Stimulated activated CD8-positive, alpha-beta memory T cell treated with anti-CD3 and anti-CD28 coated beads, Interleukin-7, amount 100 ng/mL, for 48 hours (primary cell): Measurements from ENCODE around the gene LCAT.

Experiments used
- DNase-seq, 2 donors: peaks; one replicate each; pipeline ENCODE4 v3.0.0-alpha.2; 2020; ENCODE audit warnings: low read depth in 1 of 2; ENCODE audit errors: extremely low read depth in 1 of 2

Gene LCAT

DNA sequence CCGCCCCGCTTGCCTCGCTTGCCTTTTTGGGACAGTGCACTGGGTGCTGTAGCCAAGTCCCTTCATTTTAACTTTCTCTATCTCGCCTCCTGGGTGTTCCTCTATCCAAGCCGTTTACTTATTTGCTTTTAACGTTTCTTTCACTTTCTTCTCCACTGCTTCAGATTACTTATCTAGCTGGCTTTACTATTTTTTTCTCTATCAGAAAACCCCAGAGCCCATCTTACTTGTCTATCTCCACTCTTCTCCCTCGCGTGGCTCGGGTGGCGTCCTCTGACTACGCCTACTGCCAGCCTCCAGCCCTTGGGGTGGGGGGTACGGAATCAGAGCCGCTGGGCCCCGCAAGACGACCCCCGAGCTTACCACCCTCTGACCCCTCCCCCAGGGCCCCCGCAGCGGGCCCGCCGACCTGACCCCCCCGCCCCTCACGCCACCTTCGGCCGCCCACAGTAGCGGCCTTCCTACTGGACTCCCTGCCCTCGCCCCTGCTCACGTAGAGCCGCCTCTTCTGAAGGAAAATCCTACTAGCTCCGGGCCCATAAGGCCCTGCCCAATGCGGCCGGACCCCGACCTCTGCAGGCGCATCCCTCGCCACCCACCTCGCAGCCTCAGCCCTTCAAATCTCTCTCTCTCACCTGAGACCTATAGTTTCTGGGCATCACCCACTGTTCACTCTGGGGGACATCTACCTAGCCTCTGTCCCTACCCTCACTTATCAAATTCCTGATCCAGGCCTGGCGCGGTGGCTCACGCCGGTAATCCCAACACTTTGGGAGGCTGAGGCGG is 25.5 kb upstream of the LCAT start:
- DNase-seq = no peak

DNA sequence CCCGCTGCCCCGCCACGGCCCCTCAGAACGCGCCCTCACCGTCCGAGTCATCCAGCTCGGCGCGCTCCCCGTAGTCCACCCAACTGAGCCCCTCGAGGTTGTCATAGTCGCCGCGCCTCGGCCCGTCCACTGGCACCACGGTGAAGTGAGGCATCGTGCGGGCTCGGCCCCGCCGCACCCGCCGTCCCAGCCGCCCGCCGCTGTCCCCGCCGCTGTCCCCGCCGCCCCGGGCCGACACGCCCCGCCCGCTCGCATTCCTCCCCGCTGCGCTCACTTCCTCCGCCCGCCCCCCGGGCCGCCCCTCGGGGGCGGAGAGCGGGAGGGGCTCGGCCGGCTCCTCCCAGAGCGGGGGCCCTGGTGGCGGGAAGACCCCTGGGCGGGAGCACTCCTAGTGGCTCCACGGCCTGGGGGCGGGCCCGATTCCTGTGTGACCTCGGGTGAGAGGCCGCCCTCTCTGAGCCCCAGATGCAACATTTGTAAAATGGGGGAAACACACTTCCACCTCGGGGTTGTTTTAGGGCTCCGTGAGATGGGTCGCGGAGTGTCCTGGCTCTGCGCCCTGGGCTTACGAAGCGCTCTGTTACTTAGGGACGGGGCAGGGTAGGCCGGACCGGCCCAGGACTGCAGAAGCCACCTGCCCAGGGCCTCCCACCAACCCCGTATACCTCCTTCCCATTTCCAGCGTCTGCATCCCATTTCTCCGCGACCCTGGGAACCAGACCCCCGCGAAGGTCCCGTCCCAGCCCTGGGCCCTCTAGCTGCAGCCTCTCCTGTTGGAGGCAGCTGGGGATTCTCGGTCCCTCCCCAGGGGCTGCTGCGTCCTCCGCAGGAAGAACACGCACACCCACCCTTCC is 24.7 kb upstream of the LCAT start, which contains the start of gene SLC12A4:
Gene SLC12A4 (minus strand): TSS at position 238 of the 854 bp plus-strand sequence. CDS start 84 bp downstream, at position 154.
- DNase-seq = peak; percentile 89 to 90

DNA sequence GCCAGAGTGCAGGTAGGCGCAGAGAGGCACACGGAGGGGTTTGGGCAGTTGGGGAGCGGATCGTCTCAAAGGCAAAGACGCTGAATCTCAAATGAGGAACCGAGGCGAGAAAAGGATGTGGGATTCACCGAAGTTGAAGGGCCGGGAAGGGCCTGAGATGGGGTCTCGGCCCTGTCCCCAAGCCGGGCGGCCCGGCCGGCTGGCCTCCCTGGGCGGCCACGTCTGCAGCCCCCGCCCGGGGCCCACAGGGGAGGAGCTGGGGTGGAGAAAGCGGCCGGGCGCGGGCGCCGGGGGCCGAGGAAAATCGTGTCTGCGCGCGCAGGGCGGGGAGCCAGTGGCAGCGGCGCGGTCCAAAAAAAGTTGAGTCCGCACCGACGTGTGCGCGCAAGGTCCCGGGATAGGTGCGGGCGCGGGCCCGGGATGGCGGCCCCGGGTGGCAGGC is 24.1 kb upstream of the LCAT start:
- peak in 1 of 2 donors; percentile 17 for DNase-seq

DNA sequence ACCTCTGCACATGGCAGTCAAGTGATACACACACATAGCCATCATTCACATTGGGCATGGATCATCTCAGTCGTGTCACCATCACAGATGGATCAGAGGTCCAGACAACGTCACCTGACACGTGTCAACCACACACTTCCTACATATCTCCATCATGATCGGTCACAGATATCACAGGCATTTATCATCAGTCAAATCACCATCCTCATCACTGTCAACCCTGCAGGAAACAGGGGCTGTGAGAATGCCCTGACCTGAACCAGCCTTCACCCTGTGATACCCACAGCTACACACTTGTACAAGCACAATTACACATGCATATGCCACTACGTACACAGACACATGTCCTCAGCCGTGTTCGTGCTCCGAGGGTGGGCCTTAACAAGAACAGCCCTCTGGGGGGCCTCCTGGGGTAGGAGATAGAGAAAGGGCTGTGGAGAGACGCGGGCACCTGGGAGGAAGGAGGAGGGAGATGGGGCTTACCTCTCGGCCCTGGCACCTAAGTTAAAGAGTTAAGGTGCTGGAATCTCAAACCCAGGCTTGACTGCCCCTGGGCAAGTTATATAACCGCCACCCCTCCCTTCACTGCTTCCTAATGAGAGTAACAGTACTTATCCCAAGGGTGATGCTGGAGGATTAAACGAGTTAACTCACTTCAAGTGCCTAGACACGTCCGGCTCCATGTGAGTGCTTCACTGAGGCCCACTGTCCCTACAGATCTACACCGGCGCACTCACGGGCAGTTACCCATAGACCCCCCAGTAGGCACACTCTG is 23.4 kb upstream of the LCAT start:
- peak in 1 of 2 donors; percentile 29 for DNase-seq

DNA sequence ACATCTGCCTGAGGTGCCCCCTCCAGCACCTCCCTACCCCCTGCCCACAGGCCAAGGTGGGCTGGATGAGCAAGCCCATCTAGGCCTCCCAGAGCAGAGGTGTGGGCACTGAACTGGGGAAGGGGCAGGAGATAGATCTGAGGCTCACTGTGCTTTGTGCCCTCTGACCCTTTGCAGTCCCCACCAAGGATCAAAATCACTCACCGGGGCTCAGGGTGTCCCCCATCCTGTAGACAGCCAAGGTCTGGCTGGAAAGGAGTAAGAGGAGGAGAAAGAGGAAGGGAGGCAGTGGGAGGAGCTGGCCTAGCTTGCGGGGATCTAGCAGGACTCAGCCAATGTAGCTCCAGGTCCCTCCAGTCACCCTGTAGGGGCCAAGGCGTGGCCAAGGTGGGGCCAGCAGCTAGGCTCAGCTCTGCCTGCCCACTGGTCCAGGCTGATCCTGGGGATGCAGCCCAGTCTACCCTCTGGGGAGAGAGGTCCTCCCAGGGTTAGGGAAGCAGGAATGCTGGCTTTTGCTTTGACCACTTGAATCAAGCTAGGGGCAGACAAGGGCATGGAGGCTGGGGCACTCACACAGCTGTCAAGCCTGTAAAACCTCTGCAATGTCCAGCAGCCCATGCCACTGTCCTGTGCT is 22.7 kb upstream of the LCAT start:
- DNase-seq = no peak

DNA sequence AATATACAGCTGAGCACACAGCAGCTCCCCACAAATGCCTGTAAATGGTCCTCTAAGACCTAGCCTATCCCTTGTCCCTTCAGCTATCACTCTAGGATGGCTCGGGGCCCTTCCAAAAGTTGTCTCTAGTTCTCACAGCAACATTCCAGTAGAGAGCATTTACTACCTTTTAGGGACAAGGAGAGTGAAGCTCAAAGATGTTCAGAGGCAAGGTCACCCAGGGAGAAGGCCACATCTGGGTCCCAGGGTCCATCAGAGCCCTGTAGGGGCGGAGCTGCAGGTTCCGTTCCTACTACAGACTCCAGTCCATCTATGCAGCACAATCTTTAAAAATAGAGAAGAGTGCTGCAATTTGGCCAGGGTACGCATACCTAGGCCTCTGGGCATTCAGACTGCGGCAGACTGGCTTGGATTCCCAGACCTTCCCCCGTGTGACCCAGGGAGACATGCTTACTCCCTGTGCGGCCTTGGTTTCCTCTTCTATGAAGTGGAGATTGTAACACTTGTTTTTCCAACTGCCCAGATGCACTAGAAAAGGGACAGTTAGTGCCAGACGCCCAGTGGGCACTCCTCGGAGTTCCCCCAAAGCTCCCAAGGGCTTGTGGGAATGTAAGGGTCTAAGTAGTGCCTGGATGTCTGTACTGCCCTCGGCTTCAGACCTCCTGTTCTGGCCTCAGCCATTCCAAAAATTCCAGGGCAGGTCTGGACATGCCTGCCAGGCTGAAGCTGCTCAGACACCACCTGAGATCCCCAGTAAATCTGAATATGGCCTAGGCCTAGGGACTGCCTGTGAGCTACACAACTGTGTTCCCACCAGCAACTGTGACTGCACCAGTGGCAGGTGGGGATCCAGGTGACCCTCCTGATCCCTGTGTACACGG is 22.0 kb upstream of the LCAT start:
- DNase-seq = no peak

DNA sequence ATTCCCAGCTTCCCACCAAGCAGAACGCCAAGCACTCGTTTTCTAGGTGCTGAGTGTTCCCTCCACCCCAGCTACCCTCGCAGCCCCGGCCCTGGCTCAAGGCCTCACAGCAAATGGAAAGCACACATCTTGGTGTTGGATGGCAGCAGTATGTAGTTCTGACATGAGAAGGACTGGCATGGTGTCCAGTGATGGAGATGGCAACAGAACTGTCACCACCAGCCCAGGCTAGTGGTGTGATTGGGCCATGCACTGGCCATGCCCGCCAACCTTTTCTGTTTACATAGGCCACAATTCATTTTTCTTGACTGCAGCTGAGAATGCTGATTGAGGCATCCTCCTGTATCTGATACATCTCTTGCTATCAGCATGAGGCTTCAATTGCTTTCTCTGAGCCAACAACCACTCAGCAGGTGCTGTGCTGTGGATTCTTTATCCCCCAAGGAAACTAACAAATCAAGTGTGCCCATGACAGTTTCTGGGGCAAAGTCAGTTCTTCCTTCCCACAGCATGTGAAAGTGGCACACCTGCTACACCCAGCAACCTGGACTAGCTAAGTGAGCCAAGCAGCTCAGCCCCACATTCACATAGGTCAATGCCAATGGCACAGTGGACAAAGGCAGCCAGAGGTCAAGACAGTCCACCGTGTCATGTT is 20.7 kb upstream of the LCAT start:
- DNase-seq = no peak

DNA sequence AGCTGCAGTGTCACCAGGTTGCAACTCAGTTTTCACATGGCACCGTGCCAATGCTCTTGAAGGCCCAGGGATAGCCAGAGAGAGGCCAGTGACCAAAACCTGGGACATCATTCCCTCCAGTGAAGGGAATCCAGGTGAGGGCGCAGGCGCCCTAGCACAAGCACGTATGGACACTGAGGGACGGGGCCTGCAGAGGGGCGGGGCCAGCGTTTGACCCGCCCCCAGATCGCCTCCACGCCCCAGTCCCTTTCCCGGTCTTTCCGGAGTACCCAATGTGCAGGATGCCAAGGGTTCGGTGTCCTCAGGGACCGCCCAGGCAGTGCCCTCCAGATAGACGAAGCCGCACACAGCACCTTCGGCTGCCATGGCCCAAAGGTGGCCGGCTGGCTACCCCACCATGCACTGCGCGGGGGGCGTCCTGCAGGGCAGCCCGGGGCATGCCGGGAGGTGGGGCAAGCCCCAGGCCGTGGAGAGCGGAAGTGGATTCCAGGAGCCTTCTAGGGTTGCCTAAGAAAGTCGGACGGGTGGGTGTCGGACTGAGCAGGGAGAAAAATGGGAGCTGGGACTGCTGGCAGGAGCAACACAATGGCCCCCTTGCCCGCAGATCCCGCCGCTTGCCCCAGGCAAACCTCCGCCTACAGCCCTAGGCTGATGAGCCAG is 19.9 kb upstream of the LCAT start:
- no peak for DNase-seq

DNA sequence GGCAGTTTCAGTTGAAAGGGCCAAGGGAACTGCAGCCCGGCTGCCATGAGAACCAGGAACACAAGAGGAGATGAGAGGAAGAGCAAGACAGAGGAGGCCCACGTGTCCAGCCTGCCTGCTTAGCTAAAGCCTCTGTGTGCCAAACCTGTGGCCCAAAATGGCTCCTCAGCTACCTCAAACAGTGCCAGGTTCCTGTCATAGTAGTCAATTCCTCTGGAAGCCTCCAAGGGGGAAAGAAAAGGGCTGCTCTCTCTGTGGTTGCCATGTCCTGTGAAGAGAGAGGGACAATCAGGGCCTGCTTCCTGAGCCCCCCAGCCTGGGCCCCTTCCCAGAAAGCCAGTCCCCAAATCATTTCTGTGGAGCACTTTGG is 19.4 kb upstream of the LCAT start:
- no peak for DNase-seq

DNA sequence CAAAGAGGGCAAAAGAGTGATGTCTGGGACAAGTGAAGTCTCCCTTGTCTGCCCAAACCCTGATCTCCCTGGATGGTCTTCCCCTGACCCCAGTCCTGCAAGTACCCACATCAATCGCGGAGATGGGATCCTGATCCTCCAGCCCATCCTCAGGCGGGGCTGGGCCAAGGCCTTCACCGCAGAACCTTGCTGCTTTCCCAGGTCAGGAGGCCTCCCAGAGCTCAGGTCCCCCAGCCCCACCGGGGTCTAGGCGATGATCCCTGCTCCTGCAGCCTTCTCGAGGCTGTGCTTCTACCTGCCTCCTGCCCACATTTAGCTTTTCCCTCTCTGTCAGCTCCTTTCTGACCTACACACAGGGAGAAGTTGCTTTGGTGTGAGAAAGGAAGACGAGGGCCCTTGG is 18.2 kb upstream of the LCAT start:
- no peak for DNase-seq

DNA sequence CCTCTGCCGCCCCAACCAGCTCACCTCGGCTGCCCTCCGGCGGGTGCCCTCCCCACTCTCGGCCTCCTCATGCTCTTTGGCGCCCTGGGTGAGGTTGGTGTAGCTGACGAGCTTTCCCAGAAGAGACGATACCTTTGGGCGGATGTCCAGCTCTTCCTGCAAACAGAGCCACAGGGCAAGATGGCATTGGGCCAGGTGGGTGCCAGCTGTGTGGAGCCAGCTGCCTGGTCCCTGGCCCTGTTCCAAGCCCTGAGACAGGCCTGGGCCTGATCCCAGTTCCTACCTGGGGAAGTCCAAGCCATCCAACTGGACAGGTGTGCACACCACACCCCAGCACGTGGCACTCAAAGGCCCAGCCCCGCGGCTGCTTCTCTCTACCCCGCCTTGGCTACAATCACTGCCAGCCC is 17.6 kb upstream of the LCAT start:
- DNase-seq = no peak

DNA sequence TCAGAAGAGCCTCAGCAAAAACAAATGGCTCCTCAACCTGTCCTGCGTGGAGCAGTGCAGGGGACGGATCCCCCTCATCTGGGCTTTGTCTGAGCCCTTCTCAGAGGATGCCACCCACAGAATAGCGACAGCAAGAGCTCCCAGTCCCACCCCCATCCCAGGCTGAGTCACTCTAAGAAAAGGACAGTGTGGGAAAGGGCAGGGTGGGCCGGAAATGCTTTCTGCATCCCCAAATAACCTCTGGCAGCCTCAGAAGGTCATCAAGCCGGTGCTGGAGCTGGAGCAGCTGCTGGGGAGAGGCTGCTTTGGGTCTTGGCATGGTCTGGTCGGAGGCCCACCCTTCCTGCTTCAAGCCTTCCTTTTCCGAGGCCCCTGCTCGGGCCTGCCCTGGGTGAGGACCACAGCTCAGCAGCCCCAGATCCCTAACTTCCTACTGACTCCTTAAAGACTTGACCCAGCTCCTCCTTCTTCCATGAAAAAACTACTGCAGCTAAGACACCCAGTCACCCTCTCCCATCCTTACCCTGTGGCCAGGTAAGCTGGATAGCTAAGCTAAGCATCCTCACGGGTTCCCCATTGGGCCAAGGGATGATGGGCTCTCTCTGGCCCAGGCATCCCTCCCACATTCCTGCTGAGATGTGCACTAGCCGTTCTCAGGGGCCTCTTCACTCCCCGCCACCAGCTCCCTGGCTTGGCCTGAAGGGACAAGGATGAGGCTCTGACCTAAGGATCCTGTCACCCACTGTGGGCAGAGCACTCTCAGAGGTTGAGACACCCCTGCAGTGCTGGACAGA is 15.8 kb upstream of the LCAT start:
- no peak for DNase-seq

DNA sequence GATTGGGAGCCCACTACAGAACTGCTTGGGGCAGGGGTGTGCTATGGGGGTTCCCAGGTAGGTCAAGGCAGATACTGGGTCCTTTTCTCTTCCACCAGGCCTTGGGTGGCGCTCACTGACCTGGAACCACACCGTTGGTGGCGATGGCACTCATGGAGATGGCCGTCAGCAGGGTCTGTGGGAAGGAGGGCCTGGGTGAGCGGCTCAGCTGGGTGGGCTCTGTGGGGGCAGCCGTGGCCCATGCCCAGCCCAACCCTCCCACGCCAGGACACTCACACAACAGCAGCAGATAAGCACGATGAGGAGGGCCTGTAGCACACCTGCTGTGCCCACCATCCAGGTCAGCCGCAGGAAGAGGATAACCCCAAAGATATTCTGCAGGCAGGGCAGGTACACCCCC is 13.7 kb upstream of the LCAT start:
- DNase-seq = no peak

DNA sequence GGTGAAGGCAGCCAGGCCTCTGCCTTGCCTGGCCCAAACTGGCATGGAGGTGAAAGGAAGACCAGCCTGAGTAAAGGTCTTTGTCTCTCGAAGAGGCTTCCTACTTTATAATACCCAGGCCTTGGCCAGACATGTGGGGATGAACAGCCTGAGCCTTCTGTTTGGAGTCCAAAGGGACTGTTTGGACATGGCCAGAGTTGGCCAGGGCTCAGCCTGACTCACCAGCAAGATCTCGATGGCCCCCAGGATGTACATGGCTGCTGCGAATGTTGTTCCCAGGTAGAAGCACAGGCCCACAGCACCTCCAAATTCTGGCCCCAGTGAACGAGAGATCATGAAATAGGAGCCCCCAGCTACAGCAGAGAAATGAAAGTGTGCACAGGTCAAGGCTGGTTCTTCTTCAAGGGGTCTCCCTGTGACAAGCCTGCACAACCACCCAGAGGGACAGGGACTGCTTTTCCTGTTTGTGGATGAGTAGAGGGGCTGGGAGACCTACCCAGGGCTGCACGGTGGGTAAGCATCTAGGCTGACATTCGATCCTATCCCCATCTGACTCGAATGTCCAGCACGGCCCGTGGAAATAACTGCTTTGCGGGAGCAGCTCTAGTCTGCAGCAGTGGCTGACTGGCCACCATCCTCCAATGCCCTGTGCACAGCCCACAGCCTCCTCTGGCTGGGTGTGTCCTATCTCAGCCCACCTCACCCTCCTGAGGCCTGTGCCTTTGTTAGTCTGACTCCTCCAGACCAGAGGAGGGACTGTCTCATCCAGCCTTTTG is 10.7 kb upstream of the LCAT start:
- no peak for DNase-seq

DNA sequence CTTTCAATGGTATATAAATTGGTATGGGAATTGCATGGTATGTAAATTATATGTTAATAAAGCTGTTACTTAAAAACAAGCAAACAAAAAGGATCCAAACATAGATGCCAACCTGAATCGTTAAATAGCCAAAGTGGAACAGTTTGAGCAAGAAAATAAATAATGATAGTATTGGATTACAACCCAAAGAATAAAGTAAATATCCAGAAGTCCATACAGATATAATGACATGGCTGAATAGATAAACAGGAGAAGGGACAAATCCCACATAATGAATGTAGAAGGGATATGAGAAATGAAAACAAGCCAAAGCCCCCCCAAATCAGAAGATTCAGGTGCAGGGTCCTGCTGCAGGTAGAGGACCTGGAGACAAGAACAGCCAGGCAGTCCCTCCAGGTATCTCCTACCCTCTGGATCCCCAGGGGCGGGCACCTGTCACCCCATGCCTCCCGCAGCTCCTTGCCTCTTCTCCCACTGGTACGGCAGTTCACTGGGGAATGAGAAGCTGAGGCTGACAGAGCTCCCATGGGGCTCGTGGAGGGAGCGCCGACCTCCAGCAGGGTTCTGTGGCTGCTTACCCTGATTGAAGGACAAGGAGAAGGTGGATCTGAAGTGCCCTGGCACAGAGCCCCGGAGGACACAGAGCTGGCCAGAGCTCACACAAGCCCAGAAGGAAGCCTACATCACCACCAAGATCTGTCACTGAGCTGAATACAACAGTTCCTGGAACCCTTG is 9.9 kb upstream of the LCAT start:
- DNase-seq = no peak

DNA sequence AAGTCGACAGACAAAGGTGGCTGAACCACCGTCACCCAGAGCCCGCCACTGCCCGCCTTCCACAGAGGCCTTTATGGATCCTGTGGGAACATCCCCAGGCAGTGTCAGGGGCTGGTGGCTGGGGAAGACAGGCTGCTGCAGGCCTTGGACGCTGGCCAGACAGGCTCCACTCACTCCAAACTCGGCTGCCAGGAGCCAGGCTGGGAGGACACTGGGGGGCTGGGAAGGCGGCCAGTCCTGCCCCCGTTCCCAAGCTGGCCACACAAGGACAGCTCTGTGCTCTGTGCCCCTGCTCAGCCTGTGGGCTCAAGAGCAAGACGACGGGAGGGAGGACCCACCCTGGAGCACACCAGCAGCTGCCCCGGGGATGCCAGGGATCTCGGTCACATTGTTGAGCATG is 7.6 kb upstream of the LCAT start:
- no peak for DNase-seq
